Astrocyte of the cerebellum (primary cell): ENCODE data around the gene PPFIA3.

Experiments
- DNase-seq: peaks from one replicate; pipeline ENCODE4 v3.0.0-alpha.2; 2011; ENCODE audit warnings: low read depth
- H3K4me3 ChIP-seq: 2 replicates; pipeline ENCODE4 v1.5.1; 2011; ENCODE audit warnings: mild to moderate bottlenecking, low read depth, low read length, moderate library complexity
- in situ Hi-C: cut with HindIII; loops from 2 replicates; pipeline ENCODE4 v1.10.0; 2017; ENCODE audit warnings: low sequenced_read_pairs
- TF ChIP-seq, protein P1 (sequence below): IDR thresholded peaks from 2 replicates; pipeline ENCODE4 v1.5.1; 2012; ENCODE audit warnings: low read length, low read depth, moderate library complexity, mild to moderate bottlenecking; ENCODE audit errors: missing control alignments

PPFIA3 gene

DNA sequence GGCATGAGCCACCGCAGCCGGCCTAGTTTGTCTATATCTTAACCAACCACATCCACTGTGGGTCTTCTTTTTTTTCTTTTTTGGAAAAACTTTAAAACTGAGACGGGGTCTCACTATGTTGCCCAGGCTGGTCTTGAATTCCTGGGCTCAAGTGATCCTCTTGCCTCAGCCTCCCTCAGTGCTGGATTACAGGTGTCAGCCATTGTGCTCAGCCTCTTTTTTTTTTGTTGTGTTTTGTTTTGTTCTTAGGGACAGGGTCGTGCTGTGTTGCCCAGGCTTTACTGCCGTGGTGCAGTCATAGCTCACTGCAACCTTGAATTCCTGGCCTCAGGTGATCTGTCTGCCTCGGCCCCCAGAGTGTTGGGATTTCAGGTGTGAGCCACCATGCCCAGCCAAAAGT lies 26.7 kb upstream of the PPFIA3 start:
- in situ Hi-C loops: no loop called here
- TF ChIP-seq, protein P1, sequence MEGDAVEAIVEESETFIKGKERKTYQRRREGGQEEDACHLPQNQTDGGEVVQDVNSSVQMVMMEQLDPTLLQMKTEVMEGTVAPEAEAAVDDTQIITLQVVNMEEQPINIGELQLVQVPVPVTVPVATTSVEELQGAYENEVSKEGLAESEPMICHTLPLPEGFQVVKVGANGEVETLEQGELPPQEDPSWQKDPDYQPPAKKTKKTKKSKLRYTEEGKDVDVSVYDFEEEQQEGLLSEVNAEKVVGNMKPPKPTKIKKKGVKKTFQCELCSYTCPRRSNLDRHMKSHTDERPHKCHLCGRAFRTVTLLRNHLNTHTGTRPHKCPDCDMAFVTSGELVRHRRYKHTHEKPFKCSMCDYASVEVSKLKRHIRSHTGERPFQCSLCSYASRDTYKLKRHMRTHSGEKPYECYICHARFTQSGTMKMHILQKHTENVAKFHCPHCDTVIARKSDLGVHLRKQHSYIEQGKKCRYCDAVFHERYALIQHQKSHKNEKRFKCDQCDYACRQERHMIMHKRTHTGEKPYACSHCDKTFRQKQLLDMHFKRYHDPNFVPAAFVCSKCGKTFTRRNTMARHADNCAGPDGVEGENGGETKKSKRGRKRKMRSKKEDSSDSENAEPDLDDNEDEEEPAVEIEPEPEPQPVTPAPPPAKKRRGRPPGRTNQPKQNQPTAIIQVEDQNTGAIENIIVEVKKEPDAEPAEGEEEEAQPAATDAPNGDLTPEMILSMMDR: no peak
- H3K4me3 ChIP-seq: no peak overlapping the region
- no peak for DNase-seq

- TF ChIP-seq, protein P1: no peak
- in situ Hi-C loops: no loop called here
- DNase-seq: no peak
- H3K4me3 ChIP-seq: no peak overlapping the region
Observed at GRCh38 chr19:49094505-49095482, 24.6 kb upstream of the PPFIA3 start.

DNA sequence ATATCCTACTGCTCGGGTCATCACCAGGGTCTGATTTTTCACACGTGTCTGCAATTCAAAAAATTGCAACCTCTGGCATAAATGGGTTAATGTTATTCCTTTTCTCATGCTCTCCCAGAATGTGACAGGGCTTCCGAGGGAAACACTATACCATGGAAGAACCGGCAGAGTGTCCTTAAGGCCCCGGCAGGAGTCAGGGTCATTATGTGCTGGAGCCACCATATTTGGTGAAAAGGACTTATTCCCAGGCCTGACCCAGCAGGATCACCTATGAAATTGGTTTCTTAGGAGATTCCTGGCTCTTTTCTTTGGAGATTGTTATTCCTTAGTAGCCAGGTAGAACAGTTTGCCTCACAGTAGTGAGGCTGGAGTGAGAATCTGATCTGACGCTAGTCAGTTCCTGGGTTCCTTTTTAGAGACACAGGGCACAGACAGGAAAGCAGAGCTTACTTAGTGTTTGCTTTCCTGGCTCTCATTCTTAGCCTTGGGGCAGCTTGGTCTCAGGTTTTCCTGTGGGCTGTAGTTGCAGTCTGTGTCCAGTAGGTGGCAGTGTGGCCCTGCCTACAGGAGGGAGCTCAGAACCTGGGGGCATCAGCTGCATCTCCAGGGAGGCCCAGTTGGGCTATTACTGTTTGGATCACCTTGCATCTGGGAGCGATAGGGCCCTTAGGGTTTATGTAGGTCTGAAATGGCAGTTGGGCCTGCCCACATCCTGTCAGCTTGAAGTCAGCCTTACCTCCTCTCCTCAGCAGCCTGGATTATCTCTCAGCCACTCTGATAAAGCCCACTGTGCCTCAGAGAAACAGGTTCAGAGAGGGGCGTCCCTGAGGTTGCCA lies 21.7 kb upstream of the PPFIA3 start:
- in situ Hi-C loops: no loop called here
- TF ChIP-seq, protein P1: peak; percentile 100
- DNase-seq: peak; percentile 48
- H3K4me3 ChIP-seq: no peak overlapping the region

- H3K4me3 ChIP-seq: no peak overlapping the region
- no peak for DNase-seq
- in situ Hi-C loops: no loop called here
- TF ChIP-seq, protein P1: no peak
Observed at GRCh38 chr19:49098795-49099194, 20.5 kb upstream of the PPFIA3 start.

- H3K4me3 ChIP-seq: no peak overlapping the region
- DNase-seq: no peak
- in situ Hi-C loops: no loop called here
- TF ChIP-seq, protein P1: no peak
Observed at GRCh38 chr19:49101160-49101559, 18.2 kb upstream of the PPFIA3 start.

DNA sequence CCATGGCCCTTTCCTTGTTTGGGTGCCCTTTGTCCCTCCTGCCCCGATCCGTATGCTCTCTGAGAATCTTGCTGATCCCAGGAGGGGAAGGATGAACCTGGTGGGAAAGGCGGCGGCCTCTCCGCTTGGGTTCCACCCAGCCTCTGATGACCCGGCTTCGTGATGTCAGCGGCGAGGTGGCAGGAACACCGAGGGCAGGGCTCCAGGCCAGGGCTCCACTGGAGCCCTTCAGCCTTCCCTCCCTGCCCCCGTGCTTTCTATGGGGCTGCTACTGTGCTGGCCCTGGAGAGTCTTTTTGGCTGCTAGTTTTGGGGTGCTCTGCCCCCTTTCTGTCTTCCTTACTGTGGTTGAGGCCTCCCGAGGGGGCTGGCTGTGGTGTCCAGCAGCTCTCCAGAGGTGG lies 17.0 kb upstream of the PPFIA3 start:
- no peak for DNase-seq
- in situ Hi-C loops: no loop called here
- H3K4me3 ChIP-seq: no peak overlapping the region
- TF ChIP-seq, protein P1: no peak
